Measurements from ENCODE around the gene CAPZA2. TPM values are rescaled to one million over a fixed set of nuclear protein-coding genes. Genes with fewer than 3 reads are reported as not detected.
"Not testable (repeated sequence)": the region's sequence is repeated elsewhere in the genome, so short reads cannot be mapped to it uniquely, and the experiment has no call there.

Gene CAPZA2
- total RNA-seq, 1 donor from 2014 or later, result 147 TPM

GRCh38 chr7:116969371-116969902, 107.0 kb downstream of the CAPZA2 start:
- Mint-ChIP-seq H3K9me3 (no peaks in the 10 kb centered on the region), H3K27me3 (ENCODE audit: low read depth) (peaks cover 3% of the 10 kb centered on the region), H3K4me3 (ENCODE audit: low read depth) (no peak overlapping the region), H3K4me1 (ENCODE audit: low read depth) (peaks cover 10% of the 10 kb centered on the region), H3K27ac (no peak overlapping the region), H3K36me3 (ENCODE audit: low read depth) (no peaks in the 10 kb centered on the region)
- DNase-seq (ENCODE audit: low spot score), result no peak
- intact Hi-C loops (cut with micrococcal nuclease), result no loop called here

GRCh38 chr7:116970238-116970910, 108.0 kb downstream of the CAPZA2 start:
- no peak overlapping the region for H3K27ac Mint-ChIP-seq
- H3K9me3 Mint-ChIP-seq, result no peaks in the 10 kb centered on the region
- DNase-seq (ENCODE audit: low spot score), result no peak
- no peaks in the 10 kb centered on the region for H3K36me3 Mint-ChIP-seq (ENCODE audit: low read depth)
- peaks cover 3% of the 10 kb centered on the region for H3K27me3 Mint-ChIP-seq (ENCODE audit: low read depth)
- no peak overlapping the region for H3K4me3 Mint-ChIP-seq (ENCODE audit: low read depth)
- peaks cover 11% of the 10 kb centered on the region for H3K4me1 Mint-ChIP-seq (ENCODE audit: low read depth)
- intact Hi-C loops (cut with micrococcal nuclease), result no loop called here

- H3K9me3 Mint-ChIP-seq; H3K27ac Mint-ChIP-seq; intact Hi-C loops (cut with micrococcal nuclease); H3K36me3 Mint-ChIP-seq (ENCODE audit: low read depth); DNase-seq (ENCODE audit: low spot score); H3K4me3 Mint-ChIP-seq (ENCODE audit: low read depth); H3K27me3 Mint-ChIP-seq (ENCODE audit: low read depth): not testable (repeated sequence)
- H3K4me1 Mint-ChIP-seq (ENCODE audit: low read depth), result peaks cover 11% of the 10 kb centered on the region
Measured at GRCh38 chr7:116971153-116971552, 108.8 kb downstream of the CAPZA2 start.

Other genes starting within 250 kb of the CAPZA2 start
- 1.5 TPM in 2 replicates for gene MET, start 190.4 kb upstream of the CAPZA2 start, total RNA-seq
- gene ST7, start 90.9 kb downstream of the CAPZA2 start, total RNA-seq, result 8.0 and 10.0 TPM in 2 replicates